Vagina (tissue), 2 donors: ENCODE measurements around the gene DDX18.

Source experiments
- POLR2A ChIP-seq, 2 donors: fragments of 450-650 bp; IDR thresholded peaks; one replicate each; pipeline ENCODE4 v1.6.1; 2017; ENCODE audit warnings: antibody characterized with exemption in 2 of 2, mild to moderate bottlenecking in 2 of 2, moderate library complexity in 2 of 2
- POLR2AphosphoS5 ChIP-seq, 2 donors: sonication (generic); formaldehyde crosslinking; IDR thresholded peaks; one replicate each; pipeline ENCODE4 v1.9.0; 2017; ENCODE audit warnings: antibody characterized with exemption in 2 of 2, mild to moderate bottlenecking in 2 of 2, low read depth in 1 of 2; ENCODE audit not compliant: insufficient read depth in 1 of 2
- TF ChIP-seq, protein P1 (sequence below), 3 experiments: fragments of 450-650 bp in 2 of 3; fragments of 200-600 bp in 1 of 3; sonication (generic) in 1 of 3; IDR thresholded peaks; one replicate each; pipeline ENCODE4 v1.5.1; 2017 to 2019; ENCODE audit warnings: antibody characterized with exemption in 3 of 3, mild to moderate bottlenecking in 2 of 3, moderate library complexity in 2 of 3

DNA sequence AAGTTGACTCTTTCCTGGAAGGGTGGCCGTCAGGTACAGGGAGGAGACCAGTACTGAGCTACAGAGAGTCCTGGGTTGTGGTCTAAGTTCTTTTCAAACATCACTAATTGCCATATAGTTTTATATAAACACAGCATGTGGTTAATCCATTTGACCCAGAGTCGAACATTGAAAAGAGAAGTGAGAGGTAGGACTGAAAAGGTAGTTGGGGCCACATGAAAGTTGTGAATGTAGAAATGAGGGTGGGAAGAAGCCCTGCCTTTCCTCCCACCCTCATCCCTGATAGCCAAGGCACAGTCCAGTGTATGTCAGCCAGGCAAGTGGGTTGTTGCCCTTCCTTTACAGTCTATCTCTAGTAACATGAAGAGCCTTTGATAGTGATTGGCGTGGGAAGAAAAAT is 4.4 kb downstream of the DDX18 start:
- TF ChIP-seq, protein P1, sequence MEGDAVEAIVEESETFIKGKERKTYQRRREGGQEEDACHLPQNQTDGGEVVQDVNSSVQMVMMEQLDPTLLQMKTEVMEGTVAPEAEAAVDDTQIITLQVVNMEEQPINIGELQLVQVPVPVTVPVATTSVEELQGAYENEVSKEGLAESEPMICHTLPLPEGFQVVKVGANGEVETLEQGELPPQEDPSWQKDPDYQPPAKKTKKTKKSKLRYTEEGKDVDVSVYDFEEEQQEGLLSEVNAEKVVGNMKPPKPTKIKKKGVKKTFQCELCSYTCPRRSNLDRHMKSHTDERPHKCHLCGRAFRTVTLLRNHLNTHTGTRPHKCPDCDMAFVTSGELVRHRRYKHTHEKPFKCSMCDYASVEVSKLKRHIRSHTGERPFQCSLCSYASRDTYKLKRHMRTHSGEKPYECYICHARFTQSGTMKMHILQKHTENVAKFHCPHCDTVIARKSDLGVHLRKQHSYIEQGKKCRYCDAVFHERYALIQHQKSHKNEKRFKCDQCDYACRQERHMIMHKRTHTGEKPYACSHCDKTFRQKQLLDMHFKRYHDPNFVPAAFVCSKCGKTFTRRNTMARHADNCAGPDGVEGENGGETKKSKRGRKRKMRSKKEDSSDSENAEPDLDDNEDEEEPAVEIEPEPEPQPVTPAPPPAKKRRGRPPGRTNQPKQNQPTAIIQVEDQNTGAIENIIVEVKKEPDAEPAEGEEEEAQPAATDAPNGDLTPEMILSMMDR (IDR thresholded peaks at IDR 0.05) = no peak
- no peak for TF ChIP-seq POLR2A (IDR thresholded peaks at IDR 0.05)
- no peak for TF ChIP-seq POLR2AphosphoS5 (IDR thresholded peaks at IDR 0.05; ENCODE audit: insufficient read depth in 1 of 2, low read depth in 1 of 2)
